Muscle of leg (tissue), 11 donors: ENCODE data around the gene HIVEP3. TPM values are rescaled to one million over a fixed set of nuclear protein-coding genes. Genes with fewer than 3 reads are reported as not detected.

Source experiments
- DNase-seq: peaks from one replicate; pipeline ENCODE4 v3.0.0; 2013
- H3K27ac ChIP-seq: one replicate; pipeline ENCODE4 v1.5.1; 2013; ENCODE audit warnings: mild to moderate bottlenecking, low read length, control low read depth
- H3K27me3 ChIP-seq: one replicate; pipeline ENCODE4 v1.6.1; 2013; ENCODE audit warnings: low read length; ENCODE audit not compliant: control insufficient read depth, insufficient read depth
- H3K36me3 ChIP-seq: one replicate; pipeline ENCODE4 v1.6.1; 2013; ENCODE audit warnings: low read length; ENCODE audit not compliant: control insufficient read depth, insufficient read depth
- H3K4me1 ChIP-seq: one replicate; pipeline ENCODE4 v1.6.1; 2013; ENCODE audit warnings: low read length; ENCODE audit not compliant: control insufficient read depth, insufficient read depth
- H3K4me3 ChIP-seq: one replicate; pipeline ENCODE4 v1.5.1; 2013; ENCODE audit warnings: low read length, control low read depth
- H3K9me3 ChIP-seq: replicated peaks from 2 replicates; pipeline ENCODE4 v1.6.1; 2013; ENCODE audit warnings: low read depth, low read length; ENCODE audit not compliant: control insufficient read depth
- WGBS: methylation state at CpG from one replicate; pipeline ENCODE4 v1.1.5; 2013; ENCODE audit warnings: missing lambda C conversion rate; ENCODE audit not compliant: insufficient coverage; 5-methylcytosine and 5-hydroxymethylcytosine counted together
- polyA plus RNA-seq, 8 donors: library from polyadenylated mRNA; unstranded; fragments of 120-200 nt; gene quantifications; one replicate each; pipeline versions ENCODE4 v1.2.1 to v1.2.3, GENCODE V29; 2013; ENCODE audit warnings: inconsistent platforms in 1 of 8, low replicate concordance in 1 of 8; ENCODE audit not compliant: insufficient read length in 8 of 8, insufficient read depth in 1 of 8
- total RNA-seq: library from RNA; stranded (reverse); fragments of 120-200 nt; gene quantifications from one replicate; pipeline ENCODE4 v1.2.4, GENCODE V29; 2013

The HIVEP3 gene
- total and polyA plus RNA-seq, 9 donors = 0.93 to 3.7 (median 2.7) TPM

- no peak overlapping the region for H3K4me3 ChIP-seq
- WGBS = 35% methylated on average over 13 of the region's 18 CpGs
- H3K9me3 ChIP-seq = no peaks in the 10 kb centered on the region
- H3K4me1 ChIP-seq = peaks cover 10% of the 10 kb centered on the region
- no peak overlapping the region for H3K27ac ChIP-seq
- no peaks in the 10 kb centered on the region for H3K36me3 ChIP-seq
- peak; percentile 91 for DNase-seq
- no peaks in the 10 kb centered on the region for H3K27me3 ChIP-seq
Observed at GRCh38 chr1:41573785-41574713, 344.7 kb downstream of the HIVEP3 start.

- no CpG with 5 or more reads among the region's 3 CpGs for WGBS
- H3K36me3 ChIP-seq = no peaks in the 10 kb centered on the region
- H3K9me3 ChIP-seq = no peaks in the 10 kb centered on the region
- no peak overlapping the region for H3K4me3 ChIP-seq
- no peak for DNase-seq
- H3K4me1 ChIP-seq = peaks cover 10% of the 10 kb centered on the region
- H3K27me3 ChIP-seq = no peaks in the 10 kb centered on the region
- H3K27ac ChIP-seq = no peak overlapping the region
Observed at GRCh38 chr1:41573194-41573593, 345.5 kb downstream of the HIVEP3 start.

- 87% methylated on average over 4 of the region's 5 CpGs for WGBS
- H3K9me3 ChIP-seq = no peaks in the 10 kb centered on the region
- no peak for DNase-seq
- peaks cover 10% of the 10 kb centered on the region for H3K4me1 ChIP-seq
- H3K4me3 ChIP-seq = no peak overlapping the region
- no peak overlapping the region for H3K27ac ChIP-seq
- no peaks in the 10 kb centered on the region for H3K36me3 ChIP-seq
- no peaks in the 10 kb centered on the region for H3K27me3 ChIP-seq
Observed at GRCh38 chr1:41572224-41572623, 346.5 kb downstream of the HIVEP3 start.

DNA sequence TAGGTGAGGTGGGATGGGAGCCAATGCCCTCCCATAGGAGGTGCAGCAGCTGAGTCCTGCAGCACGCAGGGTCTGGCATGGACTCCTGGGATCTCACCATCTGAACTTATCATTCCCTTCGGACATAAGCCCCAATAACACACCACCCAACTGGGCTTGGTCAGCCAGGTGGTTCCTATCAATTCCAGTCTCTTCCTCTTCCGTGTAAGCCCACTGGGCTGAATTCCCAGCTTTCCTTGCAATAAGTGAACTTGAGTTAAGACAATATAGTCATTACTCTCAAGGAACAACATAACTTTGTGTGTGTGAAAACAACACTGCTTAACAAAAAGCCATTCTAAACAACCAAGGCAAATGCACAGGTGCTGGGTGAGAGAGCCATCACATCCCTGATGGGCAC is 347.7 kb downstream of the HIVEP3 start:
- Histone ChIP-seq H3K4me3 (no peak overlapping the region), H3K36me3 (no peaks in the 10 kb centered on the region), H3K27me3 (no peaks in the 10 kb centered on the region), H3K9me3 (no peaks in the 10 kb centered on the region), H3K4me1 (peaks cover 10% of the 10 kb centered on the region), H3K27ac (no peak overlapping the region)
- DNase-seq = no peak
- WGBS = no CpG with 5 or more reads among the region's 3 CpGs

DNA sequence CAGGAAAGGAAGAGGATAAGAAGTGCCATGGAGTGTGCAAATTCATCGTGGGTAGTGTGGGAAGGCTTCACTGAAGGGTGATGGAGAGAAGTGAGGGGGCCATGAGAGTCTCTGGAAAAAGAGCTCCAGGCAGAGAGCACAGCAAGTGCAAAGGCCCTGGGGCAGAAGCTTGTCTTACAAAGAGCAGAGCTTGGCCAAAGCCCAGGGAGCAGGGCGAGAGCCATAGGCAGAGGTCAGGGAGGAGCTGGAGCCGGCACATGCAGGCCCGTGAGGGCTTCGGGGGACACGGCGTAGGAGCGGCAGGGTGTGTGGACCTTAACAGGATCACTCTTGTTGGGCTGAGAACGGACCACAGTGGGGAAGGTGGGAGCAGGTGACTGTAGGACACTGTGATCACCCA is 350.5 kb downstream of the HIVEP3 start:
- Histone ChIP-seq H3K4me1 (no peaks in the 10 kb centered on the region), H3K36me3 (no peaks in the 10 kb centered on the region), H3K9me3 (no peaks in the 10 kb centered on the region), H3K27me3 (no peaks in the 10 kb centered on the region), H3K27ac (no peak overlapping the region), H3K4me3 (no peak overlapping the region)
- 81% methylated on average over 9 of the region's 9 CpGs for WGBS
- DNase-seq = no peak

GRCh38 chr1:41566969-41567368 is 351.8 kb downstream of the HIVEP3 start:
- WGBS = 100% methylated on average over 1 of the region's 2 CpGs
- H3K9me3 ChIP-seq = no peaks in the 10 kb centered on the region
- H3K27me3 ChIP-seq = no peaks in the 10 kb centered on the region

DNA sequence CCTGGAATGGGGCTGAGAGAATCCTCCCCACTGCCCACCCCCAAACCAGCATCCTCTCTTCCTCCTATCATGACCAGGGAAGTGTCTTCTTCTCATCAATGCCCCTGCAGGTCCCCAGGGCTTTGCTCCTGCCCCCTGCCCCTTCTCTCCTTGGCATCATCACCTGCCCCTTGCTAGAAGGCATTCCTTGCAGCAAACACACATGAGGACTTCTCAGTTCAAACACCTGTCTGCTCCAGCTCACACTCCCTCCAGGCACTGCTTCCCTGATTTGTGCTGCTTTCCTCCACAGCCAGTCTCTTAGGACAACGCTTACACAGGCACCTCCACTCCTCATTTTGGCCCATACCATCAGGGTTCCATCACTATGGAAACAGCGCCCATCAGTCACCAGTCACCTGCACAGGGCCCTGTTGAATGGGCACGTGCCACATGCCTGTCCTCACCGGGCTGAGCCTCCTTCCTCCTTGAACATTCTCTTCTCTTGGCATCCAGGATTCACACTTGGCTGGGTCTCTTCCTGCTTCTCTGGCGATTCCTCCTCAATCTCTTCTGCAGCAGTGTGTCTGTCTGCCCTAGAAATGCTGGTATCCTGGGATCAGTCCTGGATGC is 352.3 kb downstream of the HIVEP3 start:
- Histone ChIP-seq H3K4me1 (no peaks in the 10 kb centered on the region), H3K27ac (no peak overlapping the region), H3K9me3 (no peaks in the 10 kb centered on the region), H3K4me3 (no peak overlapping the region), H3K27me3 (no peaks in the 10 kb centered on the region), H3K36me3 (no peaks in the 10 kb centered on the region)
- WGBS = 81% methylated on average over 5 of the region's 5 CpGs
- no peak for DNase-seq

More at GRCh38 chr1:41566969-41567368, 351.8 kb downstream of the HIVEP3 start:
- H3K27ac ChIP-seq = no peak overlapping the region
- no peak overlapping the region for H3K4me3 ChIP-seq
- H3K4me1 ChIP-seq = no peaks in the 10 kb centered on the region
- no peak for DNase-seq
- H3K36me3 ChIP-seq = no peaks in the 10 kb centered on the region

DNA sequence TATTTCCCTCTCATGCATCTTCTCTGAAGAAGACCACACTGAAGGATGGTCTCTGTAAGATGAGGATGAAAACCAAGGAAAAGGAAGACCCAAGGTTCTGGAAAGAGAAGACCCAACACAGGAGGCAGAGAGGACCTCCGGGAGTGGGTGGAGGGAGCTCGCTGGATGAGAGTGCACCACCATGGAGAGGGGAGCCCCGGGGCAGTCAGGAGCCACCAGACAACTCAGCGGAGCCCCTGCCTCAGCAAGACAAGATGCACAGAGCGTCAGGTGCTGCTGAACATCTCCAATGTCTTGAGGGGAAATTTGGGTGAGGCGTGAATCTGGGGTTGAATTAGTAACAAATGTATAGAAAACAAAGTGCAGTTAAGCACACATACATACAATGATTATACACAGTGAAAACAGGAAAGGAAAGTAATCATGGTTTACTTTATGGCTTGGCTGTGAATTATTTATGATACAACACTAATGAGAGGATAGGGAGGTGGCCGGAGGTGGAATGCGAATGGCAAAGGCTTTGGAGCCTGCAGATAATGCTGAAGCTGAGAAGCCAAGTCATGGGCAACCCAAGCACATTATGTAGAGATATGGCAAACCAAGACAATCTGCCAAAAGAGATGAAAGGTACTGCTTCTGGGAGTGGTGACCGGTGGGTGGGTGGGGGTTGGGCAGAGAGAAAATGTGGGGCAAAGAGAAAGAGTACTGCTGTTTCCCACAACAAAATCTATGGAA is 353.8 kb downstream of the HIVEP3 start:
- no peaks in the 10 kb centered on the region for H3K9me3 ChIP-seq
- H3K27me3 ChIP-seq = no peaks in the 10 kb centered on the region
- H3K36me3 ChIP-seq = no peaks in the 10 kb centered on the region
- no peak for DNase-seq
- no peak overlapping the region for H3K4me3 ChIP-seq
- H3K27ac ChIP-seq = no peak overlapping the region
- H3K4me1 ChIP-seq = peaks cover 14% of the 10 kb centered on the region
- 71% methylated on average over 5 of the region's 9 CpGs for WGBS

DNA sequence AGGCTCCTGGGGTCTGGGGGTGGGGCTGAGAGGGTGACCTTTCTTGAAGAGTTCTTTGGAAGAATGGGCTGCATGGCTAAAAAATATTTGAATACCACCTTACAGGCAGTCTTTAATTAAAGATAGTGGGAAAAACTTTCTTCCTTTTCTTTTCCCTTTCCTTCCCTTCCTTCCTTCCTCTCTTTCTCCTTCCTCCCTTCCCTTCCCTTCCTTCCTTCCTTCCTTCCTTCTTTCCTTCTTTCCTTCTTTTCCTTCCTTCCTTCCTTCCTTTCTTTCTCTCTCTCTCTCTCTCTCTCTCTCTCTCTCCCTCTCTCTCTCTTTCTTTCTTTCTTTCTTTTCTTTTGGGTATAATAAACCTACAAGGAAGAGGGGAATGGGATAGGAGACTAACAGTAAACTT is 356.4 kb downstream of the HIVEP3 start:
- no peak for DNase-seq
- Histone ChIP-seq H3K4me1 (peaks cover 38% of the 10 kb centered on the region), H3K4me3 (no peak overlapping the region), H3K9me3 (no peaks in the 10 kb centered on the region), H3K27me3 (no peaks in the 10 kb centered on the region), H3K27ac (no peak overlapping the region), H3K36me3 (no peaks in the 10 kb centered on the region)

- DNase-seq = peak; percentile 66
- H3K4me3 ChIP-seq = no peak overlapping the region
- H3K27ac ChIP-seq = no peak overlapping the region
- peaks cover 41% of the 10 kb centered on the region for H3K4me1 ChIP-seq
- 38% methylated on average over 1 of the region's 1 CpG for WGBS
- H3K9me3 ChIP-seq = no peaks in the 10 kb centered on the region
- H3K36me3 ChIP-seq = no peaks in the 10 kb centered on the region
- no peaks in the 10 kb centered on the region for H3K27me3 ChIP-seq
Observed at GRCh38 chr1:41560931-41561330, 357.8 kb downstream of the HIVEP3 start.
